Measurements from ENCODE around the gene NQO2. TPM values are rescaled to one million over a fixed set of nuclear protein-coding genes. Genes with fewer than 3 reads are reported as not detected.

The NQO2 gene
- total RNA-seq, 2 donors from 2014 or later = 27.9 to 34.3 TPM

- peak overlapping the region; percentile 78 to 88 for H3K27ac ChIP-seq
- H3K4me3 ChIP-seq = peak overlapping the region in 1 of 2 donors; percentile 34
- no peak for TF ChIP-seq CTCF (IDR thresholded peaks at IDR 0.05)
- TF ChIP-seq POLR2A (IDR thresholded peaks at IDR 0.05) = no peak
- TF ChIP-seq POLR2AphosphoS5 (IDR thresholded peaks at IDR 0.05) = peak; percentile 31
- H3K36me3 ChIP-seq = no peaks in the 10 kb centered on the region
- peaks cover 12% of the 10 kb centered on the region for H3K4me1 ChIP-seq (replicated peaks)
- WGBS = 48% methylated on average over 3 of the region's 3 CpGs
- DNase-seq (ENCODE audit: low spot score) = no peak
- intact Hi-C loops (cut with DNase I) = no loop called here
- H3K9me3 ChIP-seq = no peaks in the 10 kb centered on the region
- no peaks in the 10 kb centered on the region for H3K27me3 ChIP-seq (replicated peaks; ENCODE audit: insufficient read depth)
These were observed 37.1 kb upstream of the NQO2 start for GRCh38 chr6:2962636-2963035.

GRCh38 chr6:2963756-2964155 lies 35.9 kb upstream of the NQO2 start:
- no peak for DNase-seq (ENCODE audit: low spot score)
- WGBS = 95% methylated on average over 8 of the region's 8 CpGs
- Histone ChIP-seq H3K4me3 (no peak overlapping the region), H3K27me3 (replicated peaks; ENCODE audit: insufficient read depth) (no peaks in the 10 kb centered on the region), H3K9me3 (no peaks in the 10 kb centered on the region), H3K36me3 (no peaks in the 10 kb centered on the region), H3K4me1 (replicated peaks) (peaks cover 4% of the 10 kb centered on the region), H3K27ac (peak overlapping the region; percentile 10 to 88)
- no peak for TF ChIP-seq CTCF (IDR thresholded peaks at IDR 0.05)
- no peak for TF ChIP-seq POLR2A (IDR thresholded peaks at IDR 0.05)
- TF ChIP-seq POLR2AphosphoS5 (IDR thresholded peaks at IDR 0.05) = no peak
- intact Hi-C loops (cut with DNase I) = no loop called here

GRCh38 chr6:2964793-2965505 lies 34.7 kb upstream of the NQO2 start:
- no peak for DNase-seq (ENCODE audit: low spot score)
- H3K4me1 ChIP-seq (replicated peaks) = peaks cover under 1% of the 10 kb centered on the region
- no peak for TF ChIP-seq CTCF (IDR thresholded peaks at IDR 0.05)
- TF ChIP-seq POLR2AphosphoS5 (IDR thresholded peaks at IDR 0.05) = no peak
- TF ChIP-seq POLR2A (IDR thresholded peaks at IDR 0.05) = no peak
- WGBS = 94% methylated on average over 17 of the region's 17 CpGs
- H3K27me3 ChIP-seq (replicated peaks; ENCODE audit: insufficient read depth) = no peaks in the 10 kb centered on the region
- H3K4me3 ChIP-seq = no peak overlapping the region
- no peaks in the 10 kb centered on the region for H3K9me3 ChIP-seq
- H3K36me3 ChIP-seq = no peaks in the 10 kb centered on the region
- peak overlapping the region in 1 of 2 donors; percentile 12 for H3K27ac ChIP-seq
- intact Hi-C loops (cut with DNase I) = no loop called here

- H3K4me3 ChIP-seq = no peak overlapping the region
- no peaks in the 10 kb centered on the region for H3K27me3 ChIP-seq (replicated peaks; ENCODE audit: insufficient read depth)
- H3K36me3 ChIP-seq = no peaks in the 10 kb centered on the region
- no peak for DNase-seq (ENCODE audit: low spot score)
- 71% methylated on average over 9 of the region's 9 CpGs for WGBS
- TF ChIP-seq POLR2A (IDR thresholded peaks at IDR 0.05) (no peak), POLR2AphosphoS5 (IDR thresholded peaks at IDR 0.05) (no peak), CTCF (IDR thresholded peaks at IDR 0.05) (no peak)
- intact Hi-C loops (cut with DNase I) = no loop called here
- no peaks in the 10 kb centered on the region for H3K9me3 ChIP-seq
- H3K27ac ChIP-seq = peak overlapping the region; percentile 29 to 52
- H3K4me1 ChIP-seq (replicated peaks) = no peaks in the 10 kb centered on the region
These were observed 33.3 kb upstream of the NQO2 start for GRCh38 chr6:2966347-2966746.

- Histone ChIP-seq H3K4me3 (no peak overlapping the region), H3K9me3 (no peaks in the 10 kb centered on the region), H3K27ac (peak overlapping the region in 1 of 2 donors; percentile 68), H3K36me3 (no peaks in the 10 kb centered on the region), H3K27me3 (replicated peaks; ENCODE audit: insufficient read depth) (no peaks in the 10 kb centered on the region), H3K4me1 (replicated peaks) (no peaks in the 10 kb centered on the region)
- intact Hi-C loops (cut with DNase I) = no loop called here
- 96% methylated on average over 7 of the region's 7 CpGs for WGBS
- no peak for DNase-seq (ENCODE audit: low spot score)
- TF ChIP-seq POLR2AphosphoS5 (IDR thresholded peaks at IDR 0.05) (no peak), CTCF (IDR thresholded peaks at IDR 0.05) (no peak), POLR2A (IDR thresholded peaks at IDR 0.05) (no peak)
These were observed 31.8 kb upstream of the NQO2 start for GRCh38 chr6:2967936-2968335.

All from prostate gland (tissue), 2 donors.